Breast epithelium (tissue), 4 donors: ENCODE measurements around the gene EEPD1. TPM values are rescaled to one million over a fixed set of nuclear protein-coding genes. Genes with fewer than 3 reads are reported as not detected.
"Not testable (repeated sequence)": the region's sequence is repeated elsewhere in the genome, so short reads cannot be mapped to it uniquely, and the experiment has no call there.

Experiments
- DNase-seq, 2 donors: peaks; one replicate each; pipeline ENCODE4 v3.0.0-alpha.2; 2019; ENCODE audit warnings: low spot score in 2 of 2
- H3K27ac ChIP-seq, 2 donors: fragments of 200-600 bp; sonication (generic) in 1 of 2; one replicate each; pipeline ENCODE4 v1.5.1; 2016 to 2019; ENCODE audit warnings: mild to moderate bottlenecking in 1 of 2
- H3K27me3 ChIP-seq, 2 donors: fragments of 200-600 bp; sonication (generic) in 1 of 2; one replicate each; pipeline versions ENCODE4 v1.5.1 to v1.6.0; 2017 to 2019; ENCODE audit warnings: control low read depth in 1 of 2, mild to moderate bottlenecking in 1 of 2
- H3K36me3 ChIP-seq: fragments of 200-600 bp; one replicate; pipeline ENCODE4 v1.5.1; 2019
- H3K4me1 ChIP-seq, 2 donors: fragments of 200-600 bp; sonication (generic); one replicate each; pipeline ENCODE4 v1.5.1; 2016 to 2019; ENCODE audit warnings: control low read depth in 1 of 2
- H3K4me3 ChIP-seq, 3 donors: fragments of 200-600 bp; sonication (generic); 1 replicate in 2 of 3; 2 replicates in 1 of 3; pipeline ENCODE4 v1.5.1; 2016 to 2019; ENCODE audit warnings: mild to moderate bottlenecking in 3 of 3, moderate library complexity in 2 of 3
- H3K9me3 ChIP-seq, 2 donors: fragments of 200-600 bp; sonication (generic) in 1 of 2; one replicate each; pipeline ENCODE4 v1.5.1; 2016 to 2019; ENCODE audit warnings: control low read depth in 1 of 2
- CTCF ChIP-seq, 3 donors: fragments of 450-650 bp; IDR thresholded peaks; one replicate each; pipeline ENCODE4 v1.5.1; 2016 to 2017; ENCODE audit warnings: antibody characterized with exemption in 3 of 3, mild to moderate bottlenecking in 3 of 3, moderate library complexity in 3 of 3
- POLR2A ChIP-seq: fragments of 450-650 bp; IDR thresholded peaks from one replicate; pipeline ENCODE4 v1.6.1; 2016; ENCODE audit warnings: antibody characterized with exemption, mild to moderate bottlenecking, moderate library complexity
- POLR2AphosphoS5 ChIP-seq, 3 donors: sonication (generic); formaldehyde crosslinking; IDR thresholded peaks; one replicate each; pipeline ENCODE4 v1.6.1; 2017; ENCODE audit warnings: antibody characterized with exemption in 3 of 3
- intact Hi-C: fragments of 100-400 bp; cut with DNase I; formaldehyde crosslinking; loops from one replicate; pipeline ENCODE4 v1.15.1; 2023; ENCODE audit warnings: low total_unique reads
- total RNA-seq, 3 donors: library from RNA; depleted of rRNA; stranded (reverse); fragments of >200 nt; gene quantifications; one replicate each; pipeline ENCODE4 v1.1.0, GENCODE V29; 2016

EEPD1 gene
- total RNA-seq, 3 donors from 2014 or later: 6.4 to 32.5 (median 10.5) TPM

GRCh38 chr7:36318116-36318515 is 165.1 kb downstream of the EEPD1 start:
- H3K4me1 ChIP-seq: no peaks in the 10 kb centered on the region
- H3K36me3 ChIP-seq: no peaks in the 10 kb centered on the region
- no peaks in the 10 kb centered on the region for H3K27me3 ChIP-seq
- H3K9me3 ChIP-seq: no peaks in the 10 kb centered on the region
- no peak for DNase-seq
- TF ChIP-seq CTCF (IDR thresholded peaks at IDR 0.05) (no peak), POLR2A (no peak), POLR2AphosphoS5 (IDR thresholded peaks at IDR 0.05) (no peak)
- no peak overlapping the region for H3K27ac ChIP-seq
- H3K4me3 ChIP-seq: no peak overlapping the region
- intact Hi-C loops: no loop called here

DNA sequence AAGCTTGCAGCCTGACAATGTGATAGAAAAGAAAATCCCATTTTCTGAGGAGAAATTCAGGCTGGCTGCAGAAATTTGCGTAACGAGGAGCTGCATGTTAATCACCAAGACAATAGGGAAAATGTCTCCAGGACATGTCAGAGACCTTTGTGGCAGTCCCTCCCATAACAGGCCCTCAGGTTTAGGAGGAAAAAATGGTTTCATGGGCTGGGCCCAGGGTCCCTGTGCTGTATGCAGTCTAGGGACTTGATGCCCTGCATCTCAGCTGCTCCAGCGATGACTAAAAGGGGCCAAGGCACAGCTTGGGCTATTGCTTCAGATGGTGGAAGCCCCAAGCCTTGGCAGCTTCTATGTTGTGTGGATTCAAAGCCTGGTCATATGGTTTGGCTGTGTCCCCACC is 168.2 kb downstream of the EEPD1 start:
- H3K4me3 ChIP-seq, H3K36me3 ChIP-seq, H3K27me3 ChIP-seq, intact Hi-C loops, H3K4me1 ChIP-seq, H3K9me3 ChIP-seq, H3K27ac ChIP-seq, DNase-seq: not testable (repeated sequence)

DNA sequence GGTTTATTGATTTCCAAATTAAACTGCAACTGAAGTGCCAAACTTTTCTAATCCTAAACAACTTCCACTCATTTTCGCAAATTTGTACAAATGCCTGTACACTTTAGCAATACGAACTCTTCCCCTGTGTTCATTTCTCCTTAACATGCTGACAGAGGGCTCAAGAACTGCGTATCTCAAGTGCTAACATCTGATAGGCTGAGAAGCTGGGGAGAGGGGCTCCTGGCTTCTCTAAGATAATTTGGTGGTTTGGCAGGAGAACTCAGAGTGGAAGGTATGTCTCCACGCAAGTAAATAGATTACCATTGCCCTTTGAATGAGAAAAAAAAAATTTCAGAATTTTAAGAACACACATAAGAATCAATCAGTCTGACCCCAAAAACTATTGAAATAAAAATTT is 183.3 kb downstream of the EEPD1 start:
- no peak overlapping the region for H3K27ac ChIP-seq
- intact Hi-C loops: no loop called here
- no peaks in the 10 kb centered on the region for H3K27me3 ChIP-seq
- no peak overlapping the region for H3K4me3 ChIP-seq
- no peaks in the 10 kb centered on the region for H3K4me1 ChIP-seq
- no peaks in the 10 kb centered on the region for H3K36me3 ChIP-seq
- H3K9me3 ChIP-seq: peaks cover 0 to 6% of the 10 kb centered on the region in 2 donors
- no peak for TF ChIP-seq POLR2AphosphoS5 (IDR thresholded peaks at IDR 0.05)
- TF ChIP-seq POLR2A: no peak
- no peak for TF ChIP-seq CTCF (IDR thresholded peaks at IDR 0.05)
- DNase-seq: no peak

GRCh38 chr7:36338256-36338655 is 185.2 kb downstream of the EEPD1 start:
- Histone ChIP-seq H3K4me3 (no peak overlapping the region), H3K36me3 (no peaks in the 10 kb centered on the region), H3K9me3 (no peaks in the 10 kb centered on the region), H3K4me1 (no peaks in the 10 kb centered on the region), H3K27ac (no peak overlapping the region), H3K27me3 (no peaks in the 10 kb centered on the region)
- no peak for TF ChIP-seq POLR2A
- TF ChIP-seq POLR2AphosphoS5 (IDR thresholded peaks at IDR 0.05): no peak
- no peak for TF ChIP-seq CTCF (IDR thresholded peaks at IDR 0.05)
- intact Hi-C loops: no loop called here
- no peak for DNase-seq

DNA sequence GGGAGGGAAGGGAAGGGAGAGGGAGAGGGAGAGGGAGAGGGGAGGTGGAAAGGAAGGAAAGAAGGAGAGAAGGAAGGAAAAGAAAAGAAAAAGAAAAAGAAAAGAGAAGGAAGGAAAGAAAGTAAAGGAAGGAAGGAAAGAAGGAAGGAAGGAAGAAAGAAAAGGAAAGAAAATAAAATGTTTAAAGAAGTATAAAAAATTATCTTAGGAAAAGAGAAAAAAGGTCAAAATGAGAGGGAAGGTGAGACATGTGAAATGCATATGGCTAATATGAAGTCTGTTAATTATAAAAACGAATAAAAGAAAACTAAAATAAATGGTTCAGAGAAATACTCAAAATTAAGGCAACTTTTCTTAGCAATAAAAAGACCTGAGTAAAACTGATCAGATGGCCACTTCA is 190.5 kb downstream of the EEPD1 start:
- TF ChIP-seq POLR2AphosphoS5 (IDR thresholded peaks at IDR 0.05) (no peak), POLR2A (no peak)
- intact Hi-C loops: no loop called here
- H3K27me3 ChIP-seq: no peaks in the 10 kb centered on the region

GRCh38 chr7:36344622-36345021 is 191.6 kb downstream of the EEPD1 start:
- Histone ChIP-seq H3K4me1 (no peaks in the 10 kb centered on the region), H3K27ac (no peak overlapping the region), H3K36me3 (no peaks in the 10 kb centered on the region), H3K9me3 (no peaks in the 10 kb centered on the region), H3K27me3 (no peaks in the 10 kb centered on the region), H3K4me3 (no peak overlapping the region)
- intact Hi-C loops: no loop called here
- no peak for DNase-seq
- TF ChIP-seq POLR2AphosphoS5 (IDR thresholded peaks at IDR 0.05): no peak
- TF ChIP-seq CTCF (IDR thresholded peaks at IDR 0.05): no peak
- TF ChIP-seq POLR2A: no peak

More for the DNA sequence above, 190.5 kb downstream of the EEPD1 start:
- Histone ChIP-seq H3K4me1 (no peaks in the 10 kb centered on the region), H3K27ac (no peak overlapping the region), H3K9me3 (no peaks in the 10 kb centered on the region), H3K36me3 (no peaks in the 10 kb centered on the region), H3K4me3 (no peak overlapping the region)
- DNase-seq: no peak
